ENCODE results near the gene MYH2. TPM values are rescaled to one million over a fixed set of nuclear protein-coding genes. Genes with fewer than 3 reads are reported as not detected.

MYH2 gene
- total and polyA plus RNA-seq, 2 of the 13 experiments (the other 11 are each of a cell fraction or from before 2014, with no cell fraction given) = not detected

DNA sequence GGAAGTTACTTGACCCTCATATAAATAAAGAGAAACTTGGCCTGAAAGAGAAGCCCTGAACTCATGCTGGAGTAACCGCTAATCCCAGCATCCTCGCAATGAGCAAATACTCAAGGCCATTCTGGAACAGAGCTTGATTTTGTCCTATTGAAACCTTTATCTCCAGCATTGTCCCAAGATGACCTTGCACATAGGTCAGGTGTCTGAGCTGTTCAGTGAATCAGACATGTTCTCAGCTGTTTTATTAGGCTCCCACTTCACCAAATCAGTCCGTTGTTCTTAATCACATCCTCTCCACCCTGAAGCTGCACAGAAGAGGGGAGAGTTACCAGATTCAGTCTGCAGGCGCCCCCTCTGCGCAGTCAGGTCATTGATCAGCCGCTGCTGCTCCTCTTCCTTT, 22.0 kb downstream of the MYH2 start:
- FAIRE-seq (no peak), ATAC-seq (no peak), DNase-seq (ENCODE audit: low spot score) (no peak)
- in situ Hi-C loops (cut with HindIII; ENCODE audit: extremely low pct_ligation_motif_present, low pct_unique_long_range_greater_than_20kb) = no loop called here
- intact Hi-C loops (cut with micrococcal nuclease; ENCODE audit: unreplicated experiment) = no loop called here
- Histone ChIP-seq H3K4me3 (replicated peaks in 1 of 3; ENCODE audit: insufficient read depth in 1 of 3, low read depth in 2 of 3, low read length in 3 of 3) (no peak overlapping the region), H3K36me3 (replicated peaks in 1 of 2; ENCODE audit: control insufficient read depth in 1 of 2, insufficient read depth in 2 of 2, low read length in 2 of 2) (no peaks in the 10 kb centered on the region), H4K20me1 (ENCODE audit: insufficient read depth, low read length) (no peaks in the 10 kb centered on the region), H3K4me2 (ENCODE audit: low read depth, low read length) (no peak overlapping the region), H2AFZ (ENCODE audit: low read length) (no peak overlapping the region), H3K4me1 (ENCODE audit: insufficient read depth, low read length) (peaks cover 12% of the 10 kb centered on the region; the same call in 1 of the 2 replicates), H3K27me3 (ENCODE audit: control insufficient read depth in 1 of 2, insufficient read depth in 2 of 2, low read length in 2 of 2) (peaks cover 0 to 17% of the 10 kb centered on the region in 2 experiments; a peak in 1 of 5 replicates), H3K9ac (ENCODE audit: insufficient read depth, low read depth, low read length) (no peak overlapping the region), H3K9me3 (ENCODE audit: low read length) (no peaks in the 10 kb centered on the region), H3K27ac (ENCODE audit: extremely low read length, insufficient read depth, low read length) (no peak overlapping the region), H3K79me2 (ENCODE audit: insufficient read depth, low read length) (no peaks in the 10 kb centered on the region)
- CTCF ChIA-PET (ENCODE audit: low intra/inter-chr PET ratio, low total read pairs) = no interaction called here
- BruUV-seq (replicated peaks) = no TSS peak
- POLR2A ChIA-PET = no interaction called here
- 28% methylated on average over 6 of the region's 6 CpGs for WGBS (ENCODE audit: low lambda C conversion rate)
- no peak for TF ChIP-seq CBFB (CRISPR knock-in tag; IDR thresholded peaks at IDR 0.05)
- TF ChIP-seq, protein P1, sequence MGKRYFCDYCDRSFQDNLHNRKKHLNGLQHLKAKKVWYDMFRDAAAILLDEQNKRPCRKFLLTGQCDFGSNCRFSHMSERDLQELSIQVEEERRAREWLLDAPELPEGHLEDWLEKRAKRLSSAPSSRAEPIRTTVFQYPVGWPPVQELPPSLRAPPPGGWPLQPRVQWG (CRISPR knock-in tag; IDR thresholded peaks at IDR 0.05; ENCODE audit: borderline replicate concordance, low read depth) = no peak
- TF ChIP-seq, protein P2, sequence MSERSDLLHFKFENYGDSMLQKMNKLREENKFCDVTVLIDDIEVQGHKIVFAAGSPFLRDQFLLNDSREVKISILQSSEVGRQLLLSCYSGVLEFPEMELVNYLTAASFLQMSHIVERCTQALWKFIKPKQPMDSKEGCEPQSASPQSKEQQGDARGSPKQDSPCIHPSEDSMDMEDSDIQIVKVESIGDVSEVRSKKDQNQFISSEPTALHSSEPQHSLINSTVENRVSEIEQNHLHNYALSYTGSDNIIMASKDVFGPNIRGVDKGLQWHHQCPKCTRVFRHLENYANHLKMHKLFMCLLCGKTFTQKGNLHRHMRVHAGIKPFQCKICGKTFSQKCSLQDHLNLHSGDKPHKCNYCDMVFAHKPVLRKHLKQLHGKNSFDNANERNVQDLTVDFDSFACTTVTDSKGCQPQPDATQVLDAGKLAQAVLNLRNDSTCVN (CRISPR knock-in tag; IDR thresholded peaks at IDR 0.05; ENCODE audit: borderline replicate concordance) = no peak

DNA sequence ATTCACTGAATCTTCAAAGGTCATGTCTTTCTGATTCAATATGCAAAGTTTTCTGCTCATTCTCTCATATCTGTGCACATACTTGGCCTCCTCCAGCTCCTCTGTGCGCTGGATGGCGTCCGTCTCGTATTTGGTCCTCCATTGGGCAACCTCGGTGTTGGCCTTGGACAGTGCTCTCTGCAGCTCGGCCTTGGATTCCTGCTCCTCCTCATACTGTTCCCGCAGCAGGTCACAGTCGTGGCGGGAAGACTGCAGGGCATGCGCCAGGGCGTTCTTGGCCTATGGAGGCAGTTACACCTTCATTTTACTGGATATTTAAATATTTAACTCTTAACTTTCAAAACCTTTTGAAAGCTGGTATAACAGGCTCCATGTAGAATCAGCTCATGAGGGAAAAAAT, 22.9 kb downstream of the MYH2 start:
- CTCF ChIA-PET (ENCODE audit: low intra/inter-chr PET ratio, low total read pairs) = no interaction called here
- Histone ChIP-seq H3K4me2 (ENCODE audit: low read depth, low read length) (no peak overlapping the region), H3K27me3 (ENCODE audit: control insufficient read depth in 1 of 2, insufficient read depth in 2 of 2, low read length in 2 of 2) (peaks cover 0 to 17% of the 10 kb centered on the region in 2 experiments; a peak in 1 of 5 replicates), H3K9me3 (ENCODE audit: low read length) (no peaks in the 10 kb centered on the region), H3K9ac (ENCODE audit: insufficient read depth, low read depth, low read length) (no peak overlapping the region), H3K79me2 (ENCODE audit: insufficient read depth, low read length) (no peaks in the 10 kb centered on the region), H3K4me1 (ENCODE audit: insufficient read depth, low read length) (peaks cover 12% of the 10 kb centered on the region; the same call in 1 of the 2 replicates), H3K4me3 (replicated peaks in 1 of 3; ENCODE audit: insufficient read depth in 1 of 3, low read depth in 2 of 3, low read length in 3 of 3) (no peak overlapping the region), H3K27ac (ENCODE audit: extremely low read length, insufficient read depth, low read length) (no peak overlapping the region), H4K20me1 (ENCODE audit: insufficient read depth, low read length) (no peaks in the 10 kb centered on the region), H3K36me3 (replicated peaks in 1 of 2; ENCODE audit: control insufficient read depth in 1 of 2, insufficient read depth in 2 of 2, low read length in 2 of 2) (no peaks in the 10 kb centered on the region), H2AFZ (ENCODE audit: low read length) (no peak overlapping the region)
- no TSS peak for BruUV-seq (replicated peaks)
- DNase-seq (ENCODE audit: low spot score) (no peak), ATAC-seq (peak; percentile 68; the same call in 2 of the 3 replicates), FAIRE-seq (no peak)
- WGBS (ENCODE audit: low lambda C conversion rate) = 0% methylated on average over 11 of the region's 11 CpGs
- POLR2A ChIA-PET = no interaction called here
- intact Hi-C loops (cut with micrococcal nuclease; ENCODE audit: unreplicated experiment) = no loop called here
- in situ Hi-C loops (cut with HindIII; ENCODE audit: extremely low pct_ligation_motif_present, low pct_unique_long_range_greater_than_20kb) = no loop called here
- TF ChIP-seq, protein P3, sequence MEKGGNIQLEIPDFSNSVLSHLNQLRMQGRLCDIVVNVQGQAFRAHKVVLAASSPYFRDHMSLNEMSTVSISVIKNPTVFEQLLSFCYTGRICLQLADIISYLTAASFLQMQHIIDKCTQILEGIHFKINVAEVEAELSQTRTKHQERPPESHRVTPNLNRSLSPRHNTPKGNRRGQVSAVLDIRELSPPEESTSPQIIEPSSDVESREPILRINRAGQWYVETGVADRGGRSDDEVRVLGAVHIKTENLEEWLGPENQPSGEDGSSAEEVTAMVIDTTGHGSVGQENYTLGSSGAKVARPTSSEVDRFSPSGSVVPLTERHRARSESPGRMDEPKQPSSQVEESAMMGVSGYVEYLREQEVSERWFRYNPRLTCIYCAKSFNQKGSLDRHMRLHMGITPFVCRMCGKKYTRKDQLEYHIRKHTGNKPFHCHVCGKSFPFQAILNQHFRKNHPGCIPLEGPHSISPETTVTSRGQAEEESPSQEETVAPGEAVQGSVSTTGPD (CRISPR knock-in tag; IDR thresholded peaks at IDR 0.05) = no peak
- TF ChIP-seq, protein P4, sequence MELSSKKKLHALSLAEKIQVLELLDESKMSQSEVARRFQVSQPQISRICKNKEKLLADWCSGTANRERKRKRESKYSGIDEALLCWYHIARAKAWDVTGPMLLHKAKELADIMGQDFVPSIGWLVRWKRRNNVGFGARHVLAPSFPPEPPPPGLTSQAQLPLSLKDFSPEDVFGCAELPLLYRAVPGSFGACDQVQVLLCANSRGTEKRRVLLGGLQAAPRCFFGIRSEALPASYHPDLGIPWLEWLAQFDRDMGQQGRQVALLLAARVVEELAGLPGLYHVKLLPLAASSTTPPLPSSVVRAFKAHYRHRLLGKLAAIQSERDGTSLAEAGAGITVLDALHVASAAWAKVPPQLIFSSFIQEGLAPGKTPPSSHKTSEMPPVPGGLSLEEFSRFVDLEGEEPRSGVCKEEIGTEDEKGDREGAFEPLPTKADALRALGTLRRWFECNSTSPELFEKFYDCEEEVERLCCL (CRISPR knock-in tag; IDR thresholded peaks at IDR 0.05; ENCODE audit: borderline replicate concordance) = no peak
- TF ChIP-seq SMARCC2 (IDR thresholded peaks at IDR 0.05) (no peak), SCMH1 (CRISPR knock-in tag; IDR thresholded peaks at IDR 0.05; ENCODE audit: borderline replicate concordance) (no peak), ZSCAN30 (CRISPR knock-in tag; IDR thresholded peaks at IDR 0.05) (no peak), GATAD1 (CRISPR knock-in tag; IDR thresholded peaks at IDR 0.05) (no peak), ZNF263 (CRISPR knock-in tag; IDR thresholded peaks at IDR 0.05) (peak; percentile 86)
- TF ChIP-seq, protein P5, sequence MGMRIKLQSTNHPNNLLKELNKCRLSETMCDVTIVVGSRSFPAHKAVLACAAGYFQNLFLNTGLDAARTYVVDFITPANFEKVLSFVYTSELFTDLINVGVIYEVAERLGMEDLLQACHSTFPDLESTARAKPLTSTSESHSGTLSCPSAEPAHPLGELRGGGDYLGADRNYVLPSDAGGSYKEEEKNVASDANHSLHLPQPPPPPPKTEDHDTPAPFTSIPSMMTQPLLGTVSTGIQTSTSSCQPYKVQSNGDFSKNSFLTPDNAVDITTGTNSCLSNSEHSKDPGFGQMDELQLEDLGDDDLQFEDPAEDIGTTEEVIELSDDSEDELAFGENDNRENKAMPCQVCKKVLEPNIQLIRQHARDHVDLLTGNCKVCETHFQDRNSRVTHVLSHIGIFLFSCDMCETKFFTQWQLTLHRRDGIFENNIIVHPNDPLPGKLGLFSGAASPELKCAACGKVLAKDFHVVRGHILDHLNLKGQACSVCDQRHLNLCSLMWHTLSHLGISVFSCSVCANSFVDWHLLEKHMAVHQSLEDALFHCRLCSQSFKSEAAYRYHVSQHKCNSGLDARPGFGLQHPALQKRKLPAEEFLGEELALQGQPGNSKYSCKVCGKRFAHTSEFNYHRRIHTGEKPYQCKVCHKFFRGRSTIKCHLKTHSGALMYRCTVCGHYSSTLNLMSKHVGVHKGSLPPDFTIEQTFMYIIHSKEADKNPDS (CRISPR knock-in tag; IDR thresholded peaks at IDR 0.05) = no peak

All from HepG2 (cell line).